NCI-H187 treated with DMSO at 0.1 percent for 48 hours (cell line): ENCODE measurements around the gene PRKCH.

Source experiments
- DNase-seq: peaks from one replicate; lab custom pipeline; 2025; lab: John Stamatoyannopoulos, UW

PRKCH gene

GRCh38 chr14:61429316-61429715 lies 107.9 kb downstream of the PRKCH start:
- DNase-seq, result no peak

GRCh38 chr14:61430066-61430757 lies 108.8 kb downstream of the PRKCH start:
- DNase-seq, result peak; percentile 68

- DNase-seq, result no peak
These were observed 111.8 kb downstream of the PRKCH start for GRCh38 chr14:61433169-61433568.

- no peak for DNase-seq
These were observed 112.4 kb downstream of the PRKCH start for GRCh38 chr14:61433828-61434227.

GRCh38 chr14:61434311-61434710 lies 112.9 kb downstream of the PRKCH start:
- no peak for DNase-seq

- no peak for DNase-seq
These were observed 114.4 kb downstream of the PRKCH start for GRCh38 chr14:61435563-61436337.

- DNase-seq, result no peak
These were observed 116.0 kb downstream of the PRKCH start for GRCh38 chr14:61437381-61437780.

- DNase-seq, result no peak
These were observed 116.7 kb downstream of the PRKCH start for GRCh38 chr14:61438036-61438435.

GRCh38 chr14:61438497-61438859 lies 117.1 kb downstream of the PRKCH start:
- no peak for DNase-seq

- DNase-seq, result no peak
These were observed 117.7 kb downstream of the PRKCH start for GRCh38 chr14:61438860-61439765.

- no peak for DNase-seq
These were observed 118.5 kb downstream of the PRKCH start for GRCh38 chr14:61439779-61440418.

GRCh38 chr14:61443481-61443880 lies 122.1 kb downstream of the PRKCH start:
- no peak for DNase-seq

GRCh38 chr14:61444215-61444768 lies 122.9 kb downstream of the PRKCH start:
- DNase-seq, result no peak

- DNase-seq, result no peak
These were observed 130.1 kb downstream of the PRKCH start for GRCh38 chr14:61451491-61451890.

- DNase-seq, result no peak
These were observed 130.6 kb downstream of the PRKCH start for GRCh38 chr14:61451891-61452400.

- DNase-seq, result no peak
These were observed 131.1 kb downstream of the PRKCH start for GRCh38 chr14:61452452-61452851.

- no peak for DNase-seq
These were observed 131.9 kb downstream of the PRKCH start for GRCh38 chr14:61453103-61453767.

GRCh38 chr14:61454545-61454944 lies 133.2 kb downstream of the PRKCH start:
- DNase-seq, result no peak

- no peak for DNase-seq
These were observed 134.0 kb downstream of the PRKCH start for GRCh38 chr14:61455351-61455750.

- peak; percentile 70 for DNase-seq
These were observed 135.3 kb downstream of the PRKCH start for GRCh38 chr14:61456720-61457119.

GRCh38 chr14:61458766-61459165 lies 137.4 kb downstream of the PRKCH start:
- no peak for DNase-seq
